Large intestine (tissue), 3 donors: ENCODE data around the gene RBBP8. TPM values are rescaled to one million over a fixed set of nuclear protein-coding genes. Genes with fewer than 3 reads are reported as not detected.

Source experiments
- DNase-seq, 2 donors: peaks; one replicate each; pipeline versions ENCODE4 v3.0.0 to v3.0.0-alpha.2; 2013
- H3K27ac ChIP-seq: one replicate; pipeline ENCODE4 v1.5.1; 2013; ENCODE audit warnings: low read length
- H3K27me3 ChIP-seq: 2 replicates; pipeline ENCODE4 v1.6.1; 2013; ENCODE audit warnings: low read length; ENCODE audit not compliant: control insufficient read depth, insufficient read depth
- H3K36me3 ChIP-seq: 2 replicates; pipeline ENCODE4 v1.6.1; 2013; ENCODE audit warnings: low read length; ENCODE audit not compliant: control insufficient read depth, insufficient read depth
- H3K4me1 ChIP-seq: one replicate; pipeline ENCODE4 v1.6.1; 2013; ENCODE audit warnings: low read length; ENCODE audit not compliant: control insufficient read depth, insufficient read depth
- H3K4me3 ChIP-seq: one replicate; pipeline ENCODE4 v1.5.1; 2013; ENCODE audit warnings: low read length
- H3K9me3 ChIP-seq: one replicate; pipeline ENCODE4 v1.6.1; 2013; ENCODE audit warnings: mild to moderate bottlenecking, low read depth, low read length, moderate library complexity; ENCODE audit not compliant: control insufficient read depth
- WGBS: methylation state at CpG from one replicate; pipeline ENCODE4 v1.1.5; 2013; ENCODE audit warnings: low lambda C conversion rate; ENCODE audit not compliant: insufficient coverage; 5-methylcytosine and 5-hydroxymethylcytosine counted together
- polyA plus RNA-seq: library from polyadenylated mRNA; unstranded; fragments of 120-200 nt; gene quantifications from one replicate; pipeline ENCODE4 v1.2.1, GENCODE V29; 2013

RBBP8 gene
- polyA plus RNA-seq, 1 donor, result 16.2 TPM

- peaks cover 11% of the 10 kb centered on the region for H3K36me3 ChIP-seq
- no peaks in the 10 kb centered on the region for H3K9me3 ChIP-seq
- H3K4me3 ChIP-seq, result no peak overlapping the region
- no CpG with 5 or more reads among the region's 2 CpGs for WGBS
- no peak overlapping the region for H3K27ac ChIP-seq
- H3K27me3 ChIP-seq, result no peaks in the 10 kb centered on the region
- no peaks in the 10 kb centered on the region for H3K4me1 ChIP-seq
- no peak for DNase-seq
Observed at GRCh38 chr18:22985250-22985649, 52.1 kb downstream of the RBBP8 start.

- no peak overlapping the region for H3K27ac ChIP-seq
- H3K27me3 ChIP-seq, result no peaks in the 10 kb centered on the region
- peaks cover 9% of the 10 kb centered on the region for H3K36me3 ChIP-seq
- H3K4me1 ChIP-seq, result no peaks in the 10 kb centered on the region
- WGBS, result 86% methylated on average over 1 of the region's 3 CpGs
- peak; percentile 15 to 29 for DNase-seq
- H3K9me3 ChIP-seq, result no peaks in the 10 kb centered on the region
- no peak overlapping the region for H3K4me3 ChIP-seq
Observed at GRCh38 chr18:22987547-22988189, 54.5 kb downstream of the RBBP8 start.

- no peaks in the 10 kb centered on the region for H3K27me3 ChIP-seq
- H3K4me1 ChIP-seq, result no peaks in the 10 kb centered on the region
- H3K27ac ChIP-seq, result no peak overlapping the region
- H3K4me3 ChIP-seq, result no peak overlapping the region
- 100% methylated on average over 3 of the region's 3 CpGs for WGBS
- H3K36me3 ChIP-seq, result peaks cover 12% of the 10 kb centered on the region
- no peaks in the 10 kb centered on the region for H3K9me3 ChIP-seq
- DNase-seq, result no peak
Observed at GRCh38 chr18:22988208-22988607, 55.1 kb downstream of the RBBP8 start.

GRCh38 chr18:22998344-22998743, 65.2 kb downstream of the RBBP8 start:
- DNase-seq, result no peak
- H3K27ac ChIP-seq, result no peak overlapping the region

GRCh38 chr18:22999212-22999611, 66.1 kb downstream of the RBBP8 start:
- H3K36me3 ChIP-seq, result peaks cover 3% of the 10 kb centered on the region
- no peaks in the 10 kb centered on the region for H3K9me3 ChIP-seq
- no peak overlapping the region for H3K4me3 ChIP-seq
- no peaks in the 10 kb centered on the region for H3K4me1 ChIP-seq
- no CpG with 5 or more reads among the region's 1 CpG for WGBS
- peak in 1 of 2 donors; percentile 13 for DNase-seq
- H3K27me3 ChIP-seq, result no peaks in the 10 kb centered on the region
- no peak overlapping the region for H3K27ac ChIP-seq

More at GRCh38 chr18:22998344-22998743, 65.2 kb downstream of the RBBP8 start:
- no peak overlapping the region for H3K4me3 ChIP-seq
- no peaks in the 10 kb centered on the region for H3K9me3 ChIP-seq
- no peaks in the 10 kb centered on the region for H3K4me1 ChIP-seq
- H3K27me3 ChIP-seq, result no peaks in the 10 kb centered on the region
- WGBS, result no CpG with 5 or more reads among the region's 3 CpGs
- peaks cover 6% of the 10 kb centered on the region for H3K36me3 ChIP-seq

GRCh38 chr18:22999647-23000046, 66.5 kb downstream of the RBBP8 start:
- Histone ChIP-seq H3K27me3 (no peaks in the 10 kb centered on the region), H3K4me1 (no peaks in the 10 kb centered on the region), H3K36me3 (peaks cover 3% of the 10 kb centered on the region), H3K4me3 (no peak overlapping the region), H3K27ac (no peak overlapping the region), H3K9me3 (no peaks in the 10 kb centered on the region)
- WGBS, result no CpG with 5 or more reads among the region's 2 CpGs
- no peak for DNase-seq

GRCh38 chr18:23003289-23003688, 70.2 kb downstream of the RBBP8 start:
- no peaks in the 10 kb centered on the region for H3K9me3 ChIP-seq
- H3K27me3 ChIP-seq, result no peaks in the 10 kb centered on the region
- no peak overlapping the region for H3K4me3 ChIP-seq
- WGBS, result 100% methylated on average over 1 of the region's 3 CpGs
- no peak overlapping the region for H3K27ac ChIP-seq
- DNase-seq, result no peak
- peaks cover 6% of the 10 kb centered on the region for H3K36me3 ChIP-seq
- H3K4me1 ChIP-seq, result no peaks in the 10 kb centered on the region

GRCh38 chr18:23012249-23012648, 79.1 kb downstream of the RBBP8 start:
- no peak for DNase-seq
- Histone ChIP-seq H3K27me3 (no peaks in the 10 kb centered on the region), H3K9me3 (no peaks in the 10 kb centered on the region), H3K4me1 (no peaks in the 10 kb centered on the region), H3K4me3 (no peak overlapping the region), H3K36me3 (no peaks in the 10 kb centered on the region), H3K27ac (no peak overlapping the region)
- WGBS, result 100% methylated on average over 1 of the region's 1 CpG

- no peaks in the 10 kb centered on the region for H3K36me3 ChIP-seq
- no peaks in the 10 kb centered on the region for H3K9me3 ChIP-seq
- WGBS, result no CpG with 5 or more reads among the region's 5 CpGs
- H3K27ac ChIP-seq, result no peak overlapping the region
- peak in 1 of 2 donors; percentile 12 for DNase-seq
- no peak overlapping the region for H3K4me3 ChIP-seq
- H3K27me3 ChIP-seq, result no peaks in the 10 kb centered on the region
- H3K4me1 ChIP-seq, result peaks cover 6% of the 10 kb centered on the region
Observed at GRCh38 chr18:23020555-23021294, 87.6 kb downstream of the RBBP8 start.

GRCh38 chr18:23021623-23022022, 88.5 kb downstream of the RBBP8 start:
- DNase-seq, result peak; percentile 19 to 63
- Histone ChIP-seq H3K4me1 (peaks cover 6% of the 10 kb centered on the region), H3K9me3 (no peaks in the 10 kb centered on the region), H3K36me3 (no peaks in the 10 kb centered on the region), H3K27me3 (no peaks in the 10 kb centered on the region), H3K4me3 (no peak overlapping the region), H3K27ac (no peak overlapping the region)
- 33% methylated on average over 1 of the region's 2 CpGs for WGBS
